Measurements from ENCODE around the gene MERTK.

GRCh38 chr2:111908578-111908977, 10.2 kb downstream of the MERTK start:
- TF ChIP-seq POLR2A (IDR thresholded peaks at IDR 0.05) (no peak), CTCF (IDR thresholded peaks at IDR 0.05) (no peak)
